Measurements from ENCODE around the gene SGPP1. TPM values are rescaled to one million over a fixed set of nuclear protein-coding genes. Genes with fewer than 3 reads are reported as not detected.

SGPP1 gene
- total and polyA plus RNA-seq, 10 of the 15 experiments (the other 5 are each of a cell fraction or from before 2014, with no cell fraction given): 3.5 to 37.7 (median 25.5) TPM

DNA sequence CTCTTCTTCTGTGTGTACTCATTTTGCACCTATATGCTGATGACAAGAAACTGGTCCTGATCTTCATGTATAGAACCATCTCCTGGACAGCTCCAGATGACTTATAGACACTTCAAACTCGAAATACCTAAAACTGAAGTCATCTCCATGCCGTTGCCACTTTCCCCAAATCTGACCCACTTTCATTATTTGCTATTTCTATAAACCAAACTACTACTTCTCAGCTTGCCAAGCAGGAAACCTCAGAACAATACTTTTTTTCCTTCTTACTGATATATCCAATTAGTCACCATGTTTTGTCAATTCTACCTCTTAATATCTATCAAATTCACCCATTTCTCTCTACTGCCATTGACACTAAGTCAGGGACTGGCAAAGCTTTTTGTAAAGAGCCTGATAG, 14.8 kb downstream of the SGPP1 start:
- Histone ChIP-seq H2AFZ (ENCODE audit: control insufficient read depth, low read depth, low read length) (no peak overlapping the region), H3K9ac (ENCODE audit: control insufficient read depth, insufficient read depth, low read length) (no peak overlapping the region), H3K27me3 (replicated peaks in 1 of 2; ENCODE audit: control insufficient read depth in 2 of 2, insufficient read depth in 2 of 2, low read length in 1 of 2) (no peaks in the 10 kb centered on the region), H4K20me1 (ENCODE audit: control insufficient read depth, insufficient read depth) (no peaks in the 10 kb centered on the region), H3K79me2 (ENCODE audit: control insufficient read depth, insufficient read depth, low read length) (peaks cover 27% of the 10 kb centered on the region), H3K4me2 (ENCODE audit: control insufficient read depth, insufficient read depth) (peak overlapping the region; percentile 38; the same call in 1 of the 2 replicates), H3K9me3 (replicated peaks; ENCODE audit: control insufficient read depth, insufficient read depth, low read length) (peaks cover 13% of the 10 kb centered on the region; the same call in 2 of the 3 replicates), H3K4me3 (no peak overlapping the region), H3K4me1 (ENCODE audit: control insufficient read depth, insufficient read depth, low read length) (peaks cover 16% of the 10 kb centered on the region), H3K27ac (ENCODE audit: control insufficient read depth, insufficient read depth) (peak overlapping the region; percentile 34; the same call in 1 of the 2 replicates), H3K36me3 (ENCODE audit: control insufficient read depth in 2 of 2, insufficient read depth in 2 of 2, low read length in 1 of 2) (peaks cover 2 to 3% of the 10 kb centered on the region in 2 experiments; a peak in 2 of 4 replicates)
- POLR2A ChIA-PET: interaction anchor here (0.6 to 8.5 kb wide), 3 partner anchors 10 to 635 kb away, joined by 3 to 81 read pairs (median 6); no protein-coding TSS in a partner anchor
- DNase-seq (ENCODE audit: low read depth, low spot score) (no peak), FAIRE-seq (no peak), ATAC-seq (peak; percentile 53)
- in situ Hi-C loops (cut with MboI): no loop called here
- 0% methylated on average over 2 of the region's 2 CpGs for WGBS (ENCODE audit: insufficient coverage, insufficient replicate concordance, low lambda C conversion rate, missing lambda C conversion rate)
- intact Hi-C loops (cut with micrococcal nuclease; ENCODE audit: unreplicated experiment): no loop called here
- RAD21 ChIA-PET (ENCODE audit: unreplicated experiment): interaction anchor here (1.2 to 1.7 kb wide), 2 partner anchors 10 to 590 kb away, joined by 4 to 5 read pairs; no protein-coding TSS in a partner anchor
- CTCF ChIA-PET: interaction anchor here (0.6 to 2.9 kb wide), 2 partner anchors 13 to 14 kb away, joined by 3 to 23 read pairs; no protein-coding TSS in a partner anchor
- SMC1A ChIA-PET (ENCODE audit: uncharacterized antibody, unreplicated experiment): interaction anchor here (0.6 to 6.7 kb wide), 6 partner anchors 11 to 1583 kb away, joined by 3 to 74 read pairs (median 4); partner anchors contain the start of gene WDR89
- TSS peak; percentile 6 for BruUV-seq (replicated peaks)
- no peak for TF ChIP-seq ZNF384 (IDR thresholded peaks at IDR 0.05; ENCODE audit: borderline replicate concordance, low read depth, low read length)
- TF ChIP-seq ASH2L (IDR thresholded peaks at IDR 0.05; ENCODE audit: borderline replicate concordance, low read depth): no peak
- TF ChIP-seq, protein P1, sequence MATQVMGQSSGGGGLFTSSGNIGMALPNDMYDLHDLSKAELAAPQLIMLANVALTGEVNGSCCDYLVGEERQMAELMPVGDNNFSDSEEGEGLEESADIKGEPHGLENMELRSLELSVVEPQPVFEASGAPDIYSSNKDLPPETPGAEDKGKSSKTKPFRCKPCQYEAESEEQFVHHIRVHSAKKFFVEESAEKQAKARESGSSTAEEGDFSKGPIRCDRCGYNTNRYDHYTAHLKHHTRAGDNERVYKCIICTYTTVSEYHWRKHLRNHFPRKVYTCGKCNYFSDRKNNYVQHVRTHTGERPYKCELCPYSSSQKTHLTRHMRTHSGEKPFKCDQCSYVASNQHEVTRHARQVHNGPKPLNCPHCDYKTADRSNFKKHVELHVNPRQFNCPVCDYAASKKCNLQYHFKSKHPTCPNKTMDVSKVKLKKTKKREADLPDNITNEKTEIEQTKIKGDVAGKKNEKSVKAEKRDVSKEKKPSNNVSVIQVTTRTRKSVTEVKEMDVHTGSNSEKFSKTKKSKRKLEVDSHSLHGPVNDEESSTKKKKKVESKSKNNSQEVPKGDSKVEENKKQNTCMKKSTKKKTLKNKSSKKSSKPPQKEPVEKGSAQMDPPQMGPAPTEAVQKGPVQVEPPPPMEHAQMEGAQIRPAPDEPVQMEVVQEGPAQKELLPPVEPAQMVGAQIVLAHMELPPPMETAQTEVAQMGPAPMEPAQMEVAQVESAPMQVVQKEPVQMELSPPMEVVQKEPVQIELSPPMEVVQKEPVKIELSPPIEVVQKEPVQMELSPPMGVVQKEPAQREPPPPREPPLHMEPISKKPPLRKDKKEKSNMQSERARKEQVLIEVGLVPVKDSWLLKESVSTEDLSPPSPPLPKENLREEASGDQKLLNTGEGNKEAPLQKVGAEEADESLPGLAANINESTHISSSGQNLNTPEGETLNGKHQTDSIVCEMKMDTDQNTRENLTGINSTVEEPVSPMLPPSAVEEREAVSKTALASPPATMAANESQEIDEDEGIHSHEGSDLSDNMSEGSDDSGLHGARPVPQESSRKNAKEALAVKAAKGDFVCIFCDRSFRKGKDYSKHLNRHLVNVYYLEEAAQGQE (IDR thresholded peaks at IDR 0.05; ENCODE audit: low read depth, low read length): no peak
- no peak for TF ChIP-seq SRF (IDR thresholded peaks at IDR 0.05; ENCODE audit: low read depth in 2 of 2, low read length in 2 of 2)
- no peak for TF ChIP-seq TCF12 (IDR thresholded peaks at IDR 0.05; ENCODE audit: low read depth, low read length)
- TF ChIP-seq SMARCA5 (IDR thresholded peaks at IDR 0.05): no peak
- TF ChIP-seq, protein P2, sequence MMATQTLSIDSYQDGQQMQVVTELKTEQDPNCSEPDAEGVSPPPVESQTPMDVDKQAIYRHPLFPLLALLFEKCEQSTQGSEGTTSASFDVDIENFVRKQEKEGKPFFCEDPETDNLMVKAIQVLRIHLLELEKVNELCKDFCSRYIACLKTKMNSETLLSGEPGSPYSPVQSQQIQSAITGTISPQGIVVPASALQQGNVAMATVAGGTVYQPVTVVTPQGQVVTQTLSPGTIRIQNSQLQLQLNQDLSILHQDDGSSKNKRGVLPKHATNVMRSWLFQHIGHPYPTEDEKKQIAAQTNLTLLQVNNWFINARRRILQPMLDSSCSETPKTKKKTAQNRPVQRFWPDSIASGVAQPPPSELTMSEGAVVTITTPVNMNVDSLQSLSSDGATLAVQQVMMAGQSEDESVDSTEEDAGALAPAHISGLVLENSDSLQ (IDR thresholded peaks at IDR 0.05): no peak
- TF ChIP-seq, protein P3, sequence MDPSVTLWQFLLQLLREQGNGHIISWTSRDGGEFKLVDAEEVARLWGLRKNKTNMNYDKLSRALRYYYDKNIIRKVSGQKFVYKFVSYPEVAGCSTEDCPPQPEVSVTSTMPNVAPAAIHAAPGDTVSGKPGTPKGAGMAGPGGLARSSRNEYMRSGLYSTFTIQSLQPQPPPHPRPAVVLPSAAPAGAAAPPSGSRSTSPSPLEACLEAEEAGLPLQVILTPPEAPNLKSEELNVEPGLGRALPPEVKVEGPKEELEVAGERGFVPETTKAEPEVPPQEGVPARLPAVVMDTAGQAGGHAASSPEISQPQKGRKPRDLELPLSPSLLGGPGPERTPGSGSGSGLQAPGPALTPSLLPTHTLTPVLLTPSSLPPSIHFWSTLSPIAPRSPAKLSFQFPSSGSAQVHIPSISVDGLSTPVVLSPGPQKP (IDR thresholded peaks at IDR 0.05; ENCODE audit: low read depth, low read length): no peak
- TF ChIP-seq, protein P4, sequence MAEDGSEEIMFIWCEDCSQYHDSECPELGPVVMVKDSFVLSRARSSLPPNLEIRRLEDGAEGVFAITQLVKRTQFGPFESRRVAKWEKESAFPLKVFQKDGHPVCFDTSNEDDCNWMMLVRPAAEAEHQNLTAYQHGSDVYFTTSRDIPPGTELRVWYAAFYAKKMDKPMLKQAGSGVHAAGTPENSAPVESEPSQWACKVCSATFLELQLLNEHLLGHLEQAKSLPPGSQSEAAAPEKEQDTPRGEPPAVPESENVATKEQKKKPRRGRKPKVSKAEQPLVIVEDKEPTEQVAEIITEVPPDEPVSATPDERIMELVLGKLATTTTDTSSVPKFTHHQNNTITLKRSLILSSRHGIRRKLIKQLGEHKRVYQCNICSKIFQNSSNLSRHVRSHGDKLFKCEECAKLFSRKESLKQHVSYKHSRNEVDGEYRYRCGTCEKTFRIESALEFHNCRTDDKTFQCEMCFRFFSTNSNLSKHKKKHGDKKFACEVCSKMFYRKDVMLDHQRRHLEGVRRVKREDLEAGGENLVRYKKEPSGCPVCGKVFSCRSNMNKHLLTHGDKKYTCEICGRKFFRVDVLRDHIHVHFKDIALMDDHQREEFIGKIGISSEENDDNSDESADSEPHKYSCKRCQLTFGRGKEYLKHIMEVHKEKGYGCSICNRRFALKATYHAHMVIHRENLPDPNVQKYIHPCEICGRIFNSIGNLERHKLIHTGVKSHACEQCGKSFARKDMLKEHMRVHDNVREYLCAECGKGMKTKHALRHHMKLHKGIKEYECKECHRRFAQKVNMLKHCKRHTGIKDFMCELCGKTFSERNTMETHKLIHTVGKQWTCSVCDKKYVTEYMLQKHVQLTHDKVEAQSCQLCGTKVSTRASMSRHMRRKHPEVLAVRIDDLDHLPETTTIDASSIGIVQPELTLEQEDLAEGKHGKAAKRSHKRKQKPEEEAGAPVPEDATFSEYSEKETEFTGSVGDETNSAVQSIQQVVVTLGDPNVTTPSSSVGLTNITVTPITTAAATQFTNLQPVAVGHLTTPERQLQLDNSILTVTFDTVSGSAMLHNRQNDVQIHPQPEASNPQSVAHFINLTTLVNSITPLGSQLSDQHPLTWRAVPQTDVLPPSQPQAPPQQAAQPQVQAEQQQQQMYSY (CRISPR knock-in tag; IDR thresholded peaks at IDR 0.05): no peak
- TF ChIP-seq CEBPB (IDR thresholded peaks at IDR 0.05; ENCODE audit: borderline replicate concordance in 1 of 2, low read depth in 2 of 2, low read length in 2 of 2): no peak
- no peak for TF ChIP-seq ZNF217 (IDR thresholded peaks at IDR 0.05)
- TF ChIP-seq MTA2 (IDR thresholded peaks at IDR 0.05; ENCODE audit: low read depth): no peak
